Hepatocyte (in vitro differentiated cells): ENCODE measurements around the gene SCN3A. TPM values are rescaled to one million over a fixed set of nuclear protein-coding genes. Genes with fewer than 3 reads are reported as not detected.

Experiments
- DNase-seq: peaks from one replicate; pipeline ENCODE4 v3.0.0-alpha.2; 2016; ENCODE audit warnings: low spot score
- H2AFZ ChIP-seq: fragments of 200-600 bp; sonication (generic); 2 replicates; pipeline ENCODE4 v1.6.0; 2016; ENCODE audit warnings: antibody characterized with exemption, mild to moderate bottlenecking
- H3K27ac ChIP-seq: fragments of 200-600 bp; sonication (generic); 2 replicates; pipeline ENCODE4 v1.5.1; 2016; ENCODE audit warnings: mild to moderate bottlenecking
- H3K27me3 ChIP-seq: fragments of 200-600 bp; sonication (generic); 2 replicates; pipeline ENCODE4 v1.6.1; 2016
- H3K36me3 ChIP-seq: fragments of 200-600 bp; sonication (generic); replicated peaks from 2 replicates; pipeline ENCODE4 v1.5.1; 2016; ENCODE audit warnings: low read depth; ENCODE audit not compliant: insufficient read depth
- H3K4me1 ChIP-seq: fragments of 200-600 bp; sonication (generic); 2 replicates; pipeline ENCODE4 v1.5.1; 2016; ENCODE audit warnings: mild to moderate bottlenecking, moderate library complexity; ENCODE audit not compliant: insufficient read depth
- H3K4me2 ChIP-seq: fragments of 200-600 bp; sonication (generic); 2 replicates; pipeline ENCODE4 v1.6.0; 2016
- H3K4me3 ChIP-seq: fragments of 200-600 bp; sonication (generic); 2 replicates; pipeline ENCODE4 v1.5.1; 2016; ENCODE audit warnings: mild to moderate bottlenecking
- H3K79me2 ChIP-seq: fragments of 200-600 bp; sonication (generic); 2 replicates; pipeline ENCODE4 v1.6.0; 2017; ENCODE audit warnings: mild to moderate bottlenecking
- H3K9me2 ChIP-seq: fragments of 200-600 bp; sonication (generic); replicated peaks from 2 replicates; pipeline ENCODE4 v1.6.0; 2017; ENCODE audit warnings: mild to moderate bottlenecking; ENCODE audit not compliant: insufficient read depth
- H3K9me3 ChIP-seq: fragments of 200-600 bp; sonication (generic); 2 replicates; pipeline ENCODE4 v1.5.1; 2016; ENCODE audit warnings: low read depth, mild to moderate bottlenecking
- H4K20me1 ChIP-seq: fragments of 200-600 bp; sonication (generic); 2 replicates; pipeline ENCODE4 v1.6.0; 2016; ENCODE audit warnings: mild to moderate bottlenecking; ENCODE audit not compliant: insufficient read depth, poor library complexity, severe bottlenecking
- EZH2 ChIP-seq: fragments of 200-600 bp; sonication (generic); IDR thresholded peaks from 2 replicates; pipeline ENCODE4 v1.6.1; 2016; ENCODE audit warnings: antibody characterized with exemption, mild to moderate bottlenecking, borderline replicate concordance
- EZH2phosphoT487 ChIP-seq: fragments of 200-600 bp; sonication (generic); IDR thresholded peaks from one replicate; pipeline ENCODE4 v1.6.1; 2018; ENCODE audit warnings: antibody characterized with exemption, mild to moderate bottlenecking, low read depth, moderate library complexity; ENCODE audit not compliant: unreplicated experiment, severe bottlenecking
- WGBS: methylation state at CpG from one replicate; pipeline ENCODE4 v1.1.6; 2016; ENCODE audit warnings: low lambda C conversion rate; ENCODE audit errors: missing lambda C conversion rate; 5-methylcytosine and 5-hydroxymethylcytosine counted together
- polyA plus RNA-seq: library from polyadenylated mRNA; unstranded; fragments of >200 nt; fragmentation: Nextera tagmentation; extraction: Ambion mirVana; gene quantifications from 2 replicates; pipeline ENCODE4 v1.2.1, GENCODE V29; 2016
- total RNA-seq: library from RNA; depleted of rRNA; stranded (reverse); fragments of >200 nt; gene quantifications from 2 replicates; pipeline ENCODE4 v1.2.3, GENCODE V29; 2014
- TF ChIP-seq, protein P1 (sequence below): fragments of 200-600 bp; sonication (generic); IDR thresholded peaks from 2 replicates; pipeline ENCODE4 v1.5.1; 2016; ENCODE audit warnings: antibody characterized with exemption, mild to moderate bottlenecking; ENCODE audit not compliant: poor library complexity

SCN3A gene
- total and polyA plus RNA-seq, 2 experiments from 2014 or later: 3.0 to 14.5 TPM

DNA sequence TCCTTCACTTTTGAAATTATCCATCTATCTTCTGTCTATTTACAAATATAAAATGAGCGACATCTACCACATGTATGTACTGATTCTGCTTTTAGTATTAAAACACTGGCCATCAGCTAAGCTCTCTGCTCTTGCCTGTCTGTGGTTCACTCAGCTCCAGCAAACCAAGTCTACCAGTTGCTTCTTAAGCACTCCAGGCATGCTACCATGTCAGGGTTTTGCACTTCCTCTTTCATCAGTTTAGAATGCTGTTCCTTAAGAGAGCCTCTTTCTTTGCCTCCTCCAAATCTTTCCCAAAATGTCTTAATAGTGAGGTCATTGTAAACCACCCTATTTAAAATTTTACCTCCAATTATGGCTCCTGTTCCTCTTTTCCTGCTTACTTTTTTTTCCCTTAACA lies 59.5 kb downstream of the SCN3A start:
- Histone ChIP-seq H3K4me1 (no peaks in the 10 kb centered on the region), H3K4me2 (peak overlapping the region; percentile 31), H3K27ac (no peak overlapping the region), H3K27me3 (no peaks in the 10 kb centered on the region), H3K79me2 (no peaks in the 10 kb centered on the region), H2AFZ (no peak overlapping the region), H3K9me2 (no peaks in the 10 kb centered on the region), H3K9me3 (no peaks in the 10 kb centered on the region), H3K4me3 (no peak overlapping the region), H4K20me1 (no peaks in the 10 kb centered on the region), H3K36me3 (no peaks in the 10 kb centered on the region)
- DNase-seq: peak; percentile 4
- TF ChIP-seq, protein P1, sequence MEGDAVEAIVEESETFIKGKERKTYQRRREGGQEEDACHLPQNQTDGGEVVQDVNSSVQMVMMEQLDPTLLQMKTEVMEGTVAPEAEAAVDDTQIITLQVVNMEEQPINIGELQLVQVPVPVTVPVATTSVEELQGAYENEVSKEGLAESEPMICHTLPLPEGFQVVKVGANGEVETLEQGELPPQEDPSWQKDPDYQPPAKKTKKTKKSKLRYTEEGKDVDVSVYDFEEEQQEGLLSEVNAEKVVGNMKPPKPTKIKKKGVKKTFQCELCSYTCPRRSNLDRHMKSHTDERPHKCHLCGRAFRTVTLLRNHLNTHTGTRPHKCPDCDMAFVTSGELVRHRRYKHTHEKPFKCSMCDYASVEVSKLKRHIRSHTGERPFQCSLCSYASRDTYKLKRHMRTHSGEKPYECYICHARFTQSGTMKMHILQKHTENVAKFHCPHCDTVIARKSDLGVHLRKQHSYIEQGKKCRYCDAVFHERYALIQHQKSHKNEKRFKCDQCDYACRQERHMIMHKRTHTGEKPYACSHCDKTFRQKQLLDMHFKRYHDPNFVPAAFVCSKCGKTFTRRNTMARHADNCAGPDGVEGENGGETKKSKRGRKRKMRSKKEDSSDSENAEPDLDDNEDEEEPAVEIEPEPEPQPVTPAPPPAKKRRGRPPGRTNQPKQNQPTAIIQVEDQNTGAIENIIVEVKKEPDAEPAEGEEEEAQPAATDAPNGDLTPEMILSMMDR: no peak
- TF ChIP-seq EZH2phosphoT487: no peak
- no peak for TF ChIP-seq EZH2
- WGBS: 95% methylated on average over 1 of the region's 1 CpG

DNA sequence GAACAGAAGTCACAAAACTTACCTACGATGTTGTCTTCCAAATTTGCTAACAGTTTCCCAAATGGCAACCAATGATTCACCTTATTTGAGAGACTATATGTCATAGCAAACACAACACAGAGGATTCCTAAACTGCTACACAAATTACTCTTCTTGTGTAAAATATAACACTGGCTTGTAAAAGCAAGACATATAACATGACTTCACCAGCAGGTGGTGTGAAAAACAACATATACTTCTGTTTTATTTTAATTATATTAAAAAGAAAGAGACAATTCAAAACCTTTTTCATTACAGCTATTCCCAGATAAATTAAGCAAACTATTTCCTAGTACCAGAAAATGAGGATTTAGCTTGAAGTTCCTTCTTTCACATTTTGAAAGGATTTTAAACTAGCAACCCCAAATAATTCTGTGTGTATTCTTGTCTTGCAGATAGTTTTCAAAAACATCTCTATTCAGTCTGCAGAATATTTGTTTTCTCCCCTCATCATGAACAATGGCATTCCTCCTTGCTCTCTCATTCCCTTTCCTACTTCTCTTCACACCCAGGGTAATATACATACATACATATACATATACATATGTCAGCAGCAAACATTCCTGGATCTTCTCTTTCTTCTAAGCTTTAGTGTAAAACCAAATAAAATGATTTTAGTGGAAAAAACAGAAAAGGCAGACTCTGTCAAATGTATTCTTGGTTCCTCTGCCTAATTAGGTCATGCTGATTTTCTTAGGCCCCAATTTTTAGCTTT lies 62.1 kb downstream of the SCN3A start:
- H4K20me1 ChIP-seq: no peaks in the 10 kb centered on the region
- H3K4me1 ChIP-seq: no peaks in the 10 kb centered on the region
- no peaks in the 10 kb centered on the region for H3K27me3 ChIP-seq
- H3K9me3 ChIP-seq: no peaks in the 10 kb centered on the region
- H3K36me3 ChIP-seq: no peaks in the 10 kb centered on the region
- no peak overlapping the region for H3K4me3 ChIP-seq
- no peak overlapping the region for H2AFZ ChIP-seq
- TF ChIP-seq, protein P1: peak; percentile 28
- TF ChIP-seq EZH2: no peak
- no peak for DNase-seq
- H3K4me2 ChIP-seq: no peak overlapping the region
- H3K9me2 ChIP-seq: no peaks in the 10 kb centered on the region
- no peaks in the 10 kb centered on the region for H3K79me2 ChIP-seq
- H3K27ac ChIP-seq: no peak overlapping the region
- 89% methylated on average over 1 of the region's 1 CpG for WGBS

DNA sequence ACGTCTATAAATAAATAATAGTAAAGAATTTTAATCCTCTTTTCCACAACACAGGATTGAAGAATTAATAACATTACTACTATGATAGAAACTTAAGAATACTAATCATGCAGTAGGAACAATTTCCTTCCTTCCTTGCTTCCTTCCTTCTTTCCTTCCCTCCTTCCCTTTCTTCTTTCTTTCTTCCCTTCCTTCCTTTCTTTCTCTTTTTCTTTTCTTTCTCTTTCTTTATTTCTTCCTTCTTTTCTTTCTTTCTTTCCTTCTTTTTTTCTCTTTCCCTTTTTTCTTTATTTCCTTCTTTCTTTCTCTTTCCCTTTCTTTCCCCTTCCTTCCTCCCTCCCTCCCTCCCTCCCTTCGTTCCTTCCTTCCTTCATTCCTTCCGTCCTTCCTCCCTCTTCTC lies 77.6 kb downstream of the SCN3A start:
- H3K36me3 ChIP-seq: no peaks in the 10 kb centered on the region

More for the DNA sequence above, 77.6 kb downstream of the SCN3A start:
- Histone ChIP-seq H3K4me3 (no peak overlapping the region), H3K79me2 (no peaks in the 10 kb centered on the region), H2AFZ (no peak overlapping the region), H3K9me3 (no peaks in the 10 kb centered on the region), H3K4me2 (no peak overlapping the region), H3K9me2 (no peaks in the 10 kb centered on the region), H3K27ac (no peak overlapping the region), H3K27me3 (no peaks in the 10 kb centered on the region), H4K20me1 (no peaks in the 10 kb centered on the region), H3K4me1 (no peaks in the 10 kb centered on the region)
- 52% methylated on average over 2 of the region's 3 CpGs for WGBS
- no peak for DNase-seq
- no peak for TF ChIP-seq EZH2
- no peak for TF ChIP-seq EZH2phosphoT487
- TF ChIP-seq, protein P1: no peak
